HG03108 (cell line): Measurements from ENCODE around the gene PXDN.

Experiments used
- ATAC-seq: cut with Tn5 transposase; IDR thresholded peaks from one replicate; pipeline ENCODE4 v1.9.1; 2021; ENCODE audit warnings: moderate library complexity; ENCODE audit not compliant: unreplicated experiment

Gene PXDN

DNA sequence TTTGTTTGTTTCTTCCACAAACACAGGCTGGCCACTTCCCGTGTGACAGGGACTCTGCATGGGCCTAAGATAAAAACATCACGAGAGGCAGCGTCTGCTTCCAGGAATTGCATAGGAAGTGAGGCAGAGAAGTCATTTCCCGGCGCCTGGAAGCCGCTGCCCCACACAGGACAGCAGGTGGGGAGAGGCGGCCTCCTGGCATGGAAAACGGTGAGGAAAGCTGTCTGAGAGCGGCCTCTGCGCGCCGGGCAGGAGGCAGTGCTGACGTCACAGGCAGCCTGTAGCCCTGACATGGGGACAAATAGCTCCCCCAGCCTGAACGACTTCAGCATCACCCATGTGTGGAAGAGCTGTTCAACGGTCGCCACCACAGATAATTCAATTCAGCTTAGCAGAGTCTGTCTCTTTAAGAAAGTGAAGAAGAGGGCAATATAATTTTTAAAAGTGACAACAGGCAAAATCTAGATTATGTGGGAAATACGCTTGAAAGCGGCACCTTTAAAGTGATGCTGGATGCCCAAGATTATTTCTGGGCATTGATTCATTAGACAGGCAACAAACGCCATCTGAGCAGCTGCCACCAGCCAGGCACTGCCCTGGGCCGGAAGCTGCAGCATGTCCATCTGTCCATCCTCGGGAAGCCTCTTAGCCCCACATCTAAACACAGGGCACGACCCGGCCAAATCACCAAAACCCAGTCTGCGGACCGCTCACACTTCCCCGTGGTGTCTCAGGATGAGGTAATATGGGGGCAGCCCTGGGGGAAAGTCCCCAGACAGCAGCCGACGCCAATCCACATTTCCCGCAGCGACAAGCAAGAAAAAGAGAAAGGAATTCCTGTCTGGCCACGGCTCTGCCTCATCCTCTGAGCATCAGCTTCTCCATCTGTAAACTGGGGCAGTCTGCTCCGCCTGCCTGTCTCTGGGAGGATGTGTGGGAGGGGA is 138.9 kb downstream of the PXDN start:
- ATAC-seq = no peak

GRCh38 chr2:1603521-1603920 is 140.8 kb downstream of the PXDN start:
- ATAC-seq = no peak

- no peak for ATAC-seq
Observed at GRCh38 chr2:1603059-1603458, 141.3 kb downstream of the PXDN start.

GRCh38 chr2:1602278-1603010 is 141.9 kb downstream of the PXDN start:
- ATAC-seq = no peak

- no peak for ATAC-seq
Observed at GRCh38 chr2:1601471-1602277, 142.6 kb downstream of the PXDN start.

GRCh38 chr2:1601067-1601412 is 143.3 kb downstream of the PXDN start:
- ATAC-seq = no peak

DNA sequence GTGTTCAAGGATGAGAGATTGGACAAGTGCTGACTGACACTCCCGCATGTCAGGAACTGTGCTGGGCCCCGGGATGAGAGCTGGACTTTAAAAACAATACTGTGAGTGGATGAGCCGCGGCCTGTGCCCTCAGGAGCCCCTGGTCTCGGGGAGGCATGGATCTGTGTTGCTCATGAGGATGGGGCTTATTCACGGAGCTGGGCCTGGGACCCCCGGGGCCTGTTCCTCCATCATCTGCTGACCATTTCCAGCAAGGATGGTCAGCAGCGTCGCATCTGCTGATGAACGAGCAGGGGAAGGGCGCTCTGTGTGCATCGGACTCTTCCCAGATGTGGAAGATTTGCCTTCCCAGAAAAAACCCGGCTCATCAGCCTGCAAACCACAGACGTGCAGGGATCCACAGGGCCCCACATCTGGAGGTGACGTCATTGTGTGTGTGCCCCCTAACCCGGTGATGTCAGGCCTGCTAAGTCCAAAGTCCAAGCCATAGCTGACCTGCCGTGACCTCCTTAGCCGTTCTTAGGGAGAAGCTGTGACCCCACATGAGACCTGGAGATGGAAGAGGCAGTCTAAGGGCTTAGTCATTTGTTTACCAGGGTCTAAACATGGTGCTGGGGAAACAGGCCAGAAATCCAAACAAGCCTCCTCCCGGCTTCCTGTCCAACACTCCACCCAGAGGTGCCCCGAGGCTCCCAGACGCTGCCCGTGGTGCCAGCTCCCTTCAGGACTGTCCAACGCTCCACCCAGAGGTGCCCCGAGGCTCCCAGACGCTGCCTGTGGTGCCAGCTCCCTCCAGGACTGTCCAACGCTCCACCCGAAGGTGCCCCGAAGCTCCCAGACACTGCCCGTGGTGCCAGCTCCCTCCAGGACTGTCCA is 143.9 kb downstream of the PXDN start:
- no peak for ATAC-seq

DNA sequence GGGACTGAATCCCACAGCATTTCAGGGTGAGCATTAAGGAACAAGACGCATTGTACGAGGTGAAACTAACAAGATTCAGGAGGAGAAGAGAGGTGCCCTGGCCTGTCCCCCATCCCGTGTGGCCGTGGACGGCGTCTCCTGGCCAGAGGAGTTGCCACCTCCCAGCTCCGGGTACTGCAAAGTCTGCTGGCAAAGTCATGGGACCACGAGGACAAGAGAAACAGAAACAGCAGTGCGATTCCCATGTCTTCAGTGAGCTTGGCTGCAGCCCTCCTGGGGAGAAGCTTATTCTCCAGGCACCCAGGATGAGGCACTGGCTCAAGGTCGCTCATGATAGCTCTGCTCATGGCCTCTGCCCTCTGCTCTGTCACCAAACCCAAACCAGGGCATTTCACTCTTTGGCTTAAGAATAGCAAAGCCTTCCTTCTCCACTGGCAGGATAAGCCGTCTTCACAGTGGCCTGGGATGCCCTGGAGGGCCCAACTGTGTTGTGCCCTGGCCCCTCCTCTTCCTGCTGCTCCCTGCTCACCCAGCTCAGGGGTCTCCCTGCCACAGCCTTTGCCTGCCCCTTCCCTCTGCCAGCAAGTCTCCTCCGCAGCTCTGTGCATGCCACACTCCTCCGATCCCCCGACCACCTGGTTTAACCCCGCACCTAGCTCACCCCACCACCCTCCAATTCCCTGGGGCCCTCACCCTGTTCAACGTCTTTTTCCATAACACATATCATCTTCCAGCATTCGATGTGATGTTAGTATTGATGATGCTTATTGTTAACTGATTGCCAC is 144.8 kb downstream of the PXDN start:
- no peak for ATAC-seq

DNA sequence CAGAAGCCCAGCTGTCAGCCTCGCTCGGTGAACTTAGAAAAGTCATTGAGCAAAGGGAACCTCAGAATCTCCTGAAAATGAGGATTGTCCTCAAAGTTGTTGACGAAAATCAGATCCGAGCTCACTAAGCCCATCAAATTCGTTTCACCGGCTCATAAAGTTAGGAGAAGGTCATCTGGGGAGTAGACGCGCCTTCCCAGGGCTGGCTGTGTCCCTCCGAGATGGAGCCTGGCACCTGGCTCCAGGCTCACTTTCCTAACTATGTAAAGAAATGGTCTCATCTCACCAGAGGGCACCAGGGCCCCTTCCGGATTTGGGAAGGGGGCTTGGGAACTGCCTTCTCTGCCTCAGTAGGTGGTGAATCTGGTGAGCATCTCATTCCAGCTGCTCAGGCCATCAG is 145.5 kb downstream of the PXDN start:
- no peak for ATAC-seq

DNA sequence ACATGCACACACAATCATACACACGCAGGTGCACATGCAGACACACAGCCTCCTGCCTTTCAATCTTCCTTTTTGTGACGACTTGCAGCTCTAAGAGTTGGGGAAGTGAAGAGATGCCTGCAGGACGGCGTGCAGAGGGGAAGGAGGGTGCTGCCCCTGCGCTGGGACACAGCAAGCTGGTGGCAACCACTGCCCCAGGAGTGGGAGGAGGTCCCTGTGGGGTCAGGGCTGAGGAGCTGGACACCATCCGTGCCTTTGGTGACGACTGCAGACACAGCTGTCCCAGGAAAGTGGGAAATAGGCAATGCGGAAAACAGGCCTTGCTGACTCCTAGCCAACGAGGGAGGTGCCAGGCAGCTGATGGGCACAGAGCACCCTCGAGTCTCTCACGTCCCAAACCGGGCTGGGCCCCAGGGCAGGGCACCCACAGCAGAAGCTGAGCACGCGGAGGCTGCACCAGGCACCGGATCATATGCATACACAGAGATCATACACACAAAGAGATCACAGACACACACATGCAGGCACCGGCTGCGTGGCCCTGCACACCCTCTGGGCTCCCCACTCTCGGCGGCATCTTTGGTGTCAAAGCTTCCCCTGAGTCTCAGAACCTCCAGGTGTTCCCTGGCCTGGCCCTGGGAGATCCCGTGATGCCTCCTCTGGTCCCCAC is 146.1 kb downstream of the PXDN start:
- no peak for ATAC-seq

GRCh38 chr2:1595274-1595673 is 149.0 kb downstream of the PXDN start:
- no peak for ATAC-seq

- no peak for ATAC-seq
Observed at GRCh38 chr2:1594373-1595171, 149.7 kb downstream of the PXDN start.

DNA sequence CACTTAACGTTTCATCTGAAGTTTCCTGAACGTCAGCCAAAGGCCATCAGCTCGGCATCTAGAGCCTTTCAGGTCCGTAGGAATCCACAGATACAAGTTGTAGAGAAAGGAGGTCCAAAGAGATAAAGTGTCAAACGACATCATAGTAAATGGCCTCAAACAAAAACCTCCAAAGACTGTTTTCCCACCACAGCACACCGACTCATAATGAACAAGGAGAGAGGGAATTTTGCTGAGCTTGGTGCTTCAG is 150.3 kb downstream of the PXDN start:
- ATAC-seq = no peak

DNA sequence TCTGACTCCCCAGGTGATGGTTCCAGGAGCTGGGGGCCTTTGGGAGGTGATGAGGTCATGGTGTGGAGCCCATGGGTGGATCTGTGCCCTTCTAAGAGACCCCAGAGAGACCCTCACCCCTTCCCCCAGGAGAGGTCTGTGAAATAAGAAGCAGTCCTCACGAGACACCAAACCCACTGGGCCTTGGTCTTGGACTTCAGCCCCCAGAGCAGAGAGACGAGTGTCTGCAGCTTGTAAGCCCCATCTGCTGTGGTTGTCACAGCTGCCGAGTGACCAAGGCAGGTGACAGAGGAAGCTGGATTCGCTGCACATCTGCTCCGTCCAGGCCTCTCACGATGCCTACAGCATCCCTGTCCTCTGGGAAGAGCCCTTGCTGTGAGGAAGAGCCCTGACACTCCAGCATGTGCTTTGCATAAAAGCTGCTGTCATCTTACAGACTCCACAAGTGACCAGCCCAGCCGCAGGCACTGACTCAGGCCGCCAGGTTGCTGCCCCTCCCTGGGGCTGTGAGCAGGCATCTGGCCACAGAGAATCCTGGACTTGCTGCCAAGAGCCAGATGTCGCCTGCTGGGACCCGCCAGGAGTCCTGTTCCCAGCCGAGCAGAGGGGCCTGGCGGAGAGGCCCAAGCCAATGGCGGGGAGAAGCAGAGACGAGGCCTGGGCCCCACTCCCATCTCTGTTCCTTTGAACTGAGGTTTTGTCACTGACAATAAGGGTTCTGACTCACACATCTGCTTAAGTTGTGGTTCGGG is 150.8 kb downstream of the PXDN start:
- no peak for ATAC-seq

GRCh38 chr2:1591978-1592907 is 152.1 kb downstream of the PXDN start:
- no peak for ATAC-seq

DNA sequence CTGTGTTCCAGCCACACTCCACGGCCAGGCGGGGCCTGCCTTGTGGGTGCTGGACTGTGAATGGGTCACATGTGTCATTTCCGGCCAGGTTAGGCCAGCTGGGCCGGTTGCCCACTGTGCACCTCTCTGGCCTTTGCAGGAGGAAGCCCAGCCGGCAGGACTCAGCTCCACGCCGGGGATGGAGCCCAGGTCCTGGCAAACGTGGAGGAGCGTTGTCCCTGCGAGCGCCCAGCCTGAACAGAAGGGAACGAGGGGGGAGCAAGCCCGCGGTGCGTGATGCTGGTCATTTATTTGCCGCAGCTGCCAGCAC is 152.9 kb downstream of the PXDN start:
- no peak for ATAC-seq
